Stimulated activated CD8-positive, alpha-beta memory T cell treated with anti-CD3 and anti-CD28 coated beads, Interleukin-15, amount 100 ng/mL, for 1 hour (primary cell): ENCODE measurements around the gene TBC1D5.
"Not testable (repeated sequence)": the region's sequence is repeated elsewhere in the genome, so short reads cannot be mapped to it uniquely, and the experiment has no call there.

Experiments
- DNase-seq: peaks from one replicate; pipeline ENCODE4 v3.0.0-alpha.2; 2020; ENCODE audit warnings: low read depth

Gene TBC1D5

GRCh38 chr3:17407576-17407975 is 334.9 kb downstream of the TBC1D5 start:
- DNase-seq = no peak

GRCh38 chr3:17404548-17404947 is 337.9 kb downstream of the TBC1D5 start:
- DNase-seq = no peak

- no peak for DNase-seq
Observed at GRCh38 chr3:17402442-17402841, 340.0 kb downstream of the TBC1D5 start.

DNA sequence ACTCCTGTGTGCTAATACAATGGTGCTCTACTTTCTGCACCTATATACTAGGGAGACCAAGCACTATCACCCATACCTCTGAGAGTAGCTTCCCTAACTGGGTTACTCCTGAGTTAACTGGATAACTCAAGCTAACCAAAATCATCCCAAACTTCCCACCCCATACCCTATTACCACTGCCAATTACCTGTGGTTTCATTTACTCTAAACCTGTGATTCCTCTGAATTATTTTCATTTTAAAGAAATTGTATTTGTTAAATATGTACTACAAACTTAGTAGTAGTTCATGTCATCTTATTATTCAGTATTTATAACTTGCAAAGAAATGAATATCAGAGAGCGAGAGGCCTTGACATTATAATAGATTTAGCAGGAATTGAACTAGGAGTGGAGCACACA is 340.5 kb downstream of the TBC1D5 start:
- DNase-seq = no peak

- DNase-seq = no peak
Observed at GRCh38 chr3:17399586-17399985, 342.8 kb downstream of the TBC1D5 start.

- no peak for DNase-seq
Observed at GRCh38 chr3:17398959-17399551, 343.4 kb downstream of the TBC1D5 start.

DNA sequence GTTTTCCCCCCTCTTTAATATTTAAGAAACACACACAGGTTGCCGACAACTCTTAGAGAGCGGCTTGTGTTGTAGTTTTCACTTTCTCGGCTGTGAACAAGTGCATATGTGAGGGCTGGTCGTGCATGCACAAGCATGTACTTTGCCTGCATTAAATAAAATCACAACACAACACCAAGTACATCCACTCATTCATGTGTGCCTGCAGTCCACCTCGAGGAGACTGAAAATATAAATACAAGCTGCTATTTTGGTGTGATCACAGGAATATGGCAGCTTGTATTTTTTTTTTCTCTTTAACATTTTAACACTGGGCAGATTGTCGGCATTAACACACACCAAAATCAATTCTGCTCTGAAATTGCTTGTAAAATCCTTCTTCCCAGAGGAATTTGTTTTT is 346.4 kb downstream of the TBC1D5 start:
- no peak for DNase-seq

DNA sequence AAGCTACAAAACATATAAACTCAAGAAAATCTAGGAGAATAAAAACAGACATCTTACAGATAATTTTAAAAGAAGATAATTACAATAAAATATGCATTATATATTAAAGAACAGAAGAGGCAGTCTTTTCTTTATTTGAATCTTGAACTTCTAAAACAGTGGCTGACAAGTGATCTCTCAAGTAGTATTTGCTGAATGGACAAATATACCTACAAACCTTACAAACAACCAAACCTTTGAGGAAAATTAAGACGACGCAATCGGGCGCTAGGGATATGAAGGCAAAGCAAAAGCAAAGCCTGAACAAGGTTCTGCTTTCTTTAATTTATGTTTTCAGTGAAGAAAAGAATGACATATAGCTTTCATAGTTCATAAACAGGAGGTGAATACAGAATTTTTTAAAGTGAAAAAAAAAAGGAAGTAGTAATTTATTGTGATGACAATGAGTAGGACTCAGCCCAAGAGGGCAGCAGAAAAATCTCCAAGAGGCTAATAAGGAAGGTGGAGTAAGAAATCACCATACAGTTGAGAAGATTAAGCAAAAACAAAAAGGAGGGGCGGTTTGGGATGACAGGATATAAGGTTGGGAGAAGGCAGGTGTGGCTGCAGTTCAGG is 347.8 kb downstream of the TBC1D5 start:
- no peak for DNase-seq

GRCh38 chr3:17392516-17392915 is 349.9 kb downstream of the TBC1D5 start:
- DNase-seq = not testable (repeated sequence)

DNA sequence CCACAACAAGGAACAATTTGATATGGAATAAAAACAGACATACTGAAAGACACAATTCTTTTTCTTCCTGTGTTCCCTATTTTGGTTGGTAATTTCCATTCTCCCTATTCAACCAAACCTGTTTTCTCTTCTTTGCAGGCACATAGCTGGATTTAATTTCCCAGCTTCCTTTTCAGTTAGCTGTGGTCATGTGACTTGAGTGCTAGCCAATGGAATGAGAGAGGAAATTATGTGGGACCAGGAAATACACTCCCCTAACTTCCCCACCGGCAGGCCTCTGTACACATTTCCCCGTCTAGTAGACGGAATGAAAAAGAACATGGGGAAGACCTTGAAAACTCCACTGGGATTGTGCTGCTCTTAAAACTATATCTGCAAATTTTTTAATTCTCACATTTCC is 351.6 kb downstream of the TBC1D5 start:
- DNase-seq = no peak

DNA sequence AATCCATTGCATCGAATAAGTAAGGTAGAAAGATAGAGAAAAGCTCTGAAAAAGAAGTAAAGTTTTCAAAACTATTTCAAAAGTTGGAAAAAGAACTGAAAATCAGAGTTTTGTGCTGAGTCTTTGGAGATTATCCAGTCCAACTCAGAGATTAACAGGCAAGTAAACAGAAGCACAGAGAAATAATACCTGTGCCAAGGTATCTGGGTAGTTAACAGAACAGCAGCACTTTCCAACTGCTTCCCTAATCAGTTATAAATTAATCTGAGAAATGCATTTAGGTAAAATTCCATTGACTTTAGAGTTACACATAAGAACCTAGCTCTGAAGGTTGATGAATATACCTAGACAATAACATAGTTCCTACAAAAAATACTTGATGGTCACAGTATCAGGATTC is 355.3 kb downstream of the TBC1D5 start:
- DNase-seq = no peak

DNA sequence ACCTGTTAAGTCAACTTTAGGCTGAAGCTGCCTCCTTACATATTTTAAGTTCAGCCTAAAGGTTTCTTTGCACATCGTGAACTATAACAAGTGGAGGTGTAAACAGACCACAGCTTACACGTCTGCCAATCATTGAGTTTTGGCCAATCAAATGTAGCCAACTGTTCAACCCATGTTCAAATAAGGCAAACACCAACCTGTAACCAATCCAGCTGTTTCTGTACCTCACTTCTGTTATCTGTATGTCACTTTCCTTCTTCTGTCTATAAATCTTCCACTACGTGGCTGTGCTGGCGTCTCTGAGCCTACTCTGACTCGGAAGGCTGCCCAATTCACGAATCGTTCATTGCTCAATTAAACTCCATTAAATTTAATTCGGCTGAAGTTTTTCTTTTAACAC is 356.0 kb downstream of the TBC1D5 start:
- DNase-seq = no peak

GRCh38 chr3:17384567-17385296 is 357.7 kb downstream of the TBC1D5 start:
- no peak for DNase-seq

- DNase-seq = no peak
Observed at GRCh38 chr3:17373304-17373703, 369.1 kb downstream of the TBC1D5 start.

DNA sequence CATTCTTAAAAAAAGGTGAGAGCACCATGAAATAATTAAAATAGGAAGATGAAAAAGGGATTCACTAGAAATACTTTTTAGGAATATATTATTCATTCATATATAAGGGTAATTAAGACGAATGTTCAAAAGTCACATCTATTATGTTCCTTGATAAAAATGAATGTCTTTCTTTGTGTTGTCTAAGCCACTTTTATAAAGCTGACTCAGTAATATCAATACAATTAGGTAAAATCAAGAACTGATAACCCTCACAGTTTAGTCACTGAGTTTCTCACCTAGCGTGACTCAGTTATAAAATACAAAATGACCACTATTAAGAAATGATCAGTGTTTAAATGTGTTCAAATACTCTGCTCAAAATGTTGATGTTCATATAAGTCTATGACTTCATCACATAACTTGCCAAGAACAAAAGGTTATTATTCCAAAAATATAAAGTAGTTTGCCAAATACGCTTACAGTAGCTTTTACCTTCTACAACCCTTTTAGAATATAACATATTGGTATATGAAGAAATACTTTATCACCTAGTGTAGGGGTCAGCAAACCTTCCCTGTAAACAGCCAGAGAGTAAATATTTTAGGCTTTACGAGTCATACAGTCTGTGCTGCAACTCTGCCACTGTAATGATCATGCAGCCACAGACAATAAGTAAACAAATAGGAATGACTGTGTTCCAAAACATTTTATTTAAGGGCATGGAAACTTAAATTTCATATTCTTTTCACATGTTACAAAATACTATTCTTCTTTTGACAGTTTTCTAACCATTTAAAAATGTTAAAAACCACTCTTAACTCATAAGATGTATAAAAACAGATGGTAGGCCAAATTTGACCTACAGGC is 369.8 kb downstream of the TBC1D5 start:
- no peak for DNase-seq

- DNase-seq = no peak
Observed at GRCh38 chr3:17369973-17370372, 372.5 kb downstream of the TBC1D5 start.

GRCh38 chr3:17367171-17367570 is 375.3 kb downstream of the TBC1D5 start:
- DNase-seq = no peak

DNA sequence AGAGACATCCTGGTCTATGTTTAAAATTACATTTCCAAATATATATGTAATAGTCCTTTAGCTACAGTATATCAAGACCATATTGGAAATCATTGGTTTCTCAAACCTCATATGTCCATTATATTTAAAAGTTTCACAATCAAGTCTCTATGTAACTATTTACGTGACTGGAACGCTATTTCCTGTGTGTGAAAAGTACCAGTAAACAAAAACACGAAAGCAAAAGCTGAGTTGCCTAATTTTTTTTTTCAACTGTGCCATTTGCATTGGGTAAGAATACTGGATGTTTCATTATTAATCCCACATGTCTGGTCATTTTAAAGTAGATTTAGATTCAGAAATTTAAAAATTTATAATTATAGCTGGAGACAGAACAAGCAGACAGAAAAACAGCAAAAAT is 381.4 kb downstream of the TBC1D5 start:
- DNase-seq = no peak

- no peak for DNase-seq
Observed at GRCh38 chr3:17359911-17360310, 382.5 kb downstream of the TBC1D5 start.

DNA sequence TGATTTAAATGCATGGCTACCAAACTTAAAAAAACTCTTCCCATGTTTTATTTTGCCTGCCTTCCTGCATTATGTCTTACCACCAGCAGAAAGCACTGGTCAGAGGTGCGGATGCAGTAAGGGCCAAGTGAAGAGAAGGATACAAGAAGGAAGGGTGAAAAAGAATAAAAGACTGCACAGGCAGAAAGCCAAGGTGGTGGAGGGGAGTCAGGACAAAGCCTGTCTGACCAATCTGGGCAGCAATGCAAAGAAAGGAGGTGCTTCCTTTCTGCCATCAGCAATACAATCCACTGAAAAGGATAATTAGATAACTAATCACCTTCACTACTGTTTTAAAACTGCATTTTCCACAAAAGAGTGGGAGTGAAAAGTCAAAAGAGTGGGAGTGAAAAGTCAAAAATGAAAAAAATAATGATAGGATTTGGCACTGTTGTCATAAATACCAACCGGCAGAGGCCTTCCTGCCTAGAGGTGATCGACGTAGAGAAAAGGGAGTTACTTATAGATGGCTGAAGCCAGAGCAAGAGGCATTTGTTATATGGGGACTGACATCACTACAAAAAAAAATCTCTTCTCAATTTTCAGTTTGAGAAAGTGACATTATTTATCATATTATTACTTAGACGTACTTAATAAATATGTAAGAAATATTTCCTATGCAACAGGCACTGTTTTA is 385.3 kb downstream of the TBC1D5 start:
- DNase-seq = no peak

GRCh38 chr3:17356585-17356984 is 385.8 kb downstream of the TBC1D5 start:
- no peak for DNase-seq

- no peak for DNase-seq
Observed at GRCh38 chr3:17355591-17355990, 386.8 kb downstream of the TBC1D5 start.
